ENCODE results near the gene SPATA2L. TPM values are rescaled to one million over a fixed set of nuclear protein-coding genes. Genes with fewer than 3 reads are reported as not detected.

Gene SPATA2L
- polyA plus RNA-seq, 1 donor (not counting 4 experiments of a cell fraction or from before 2014, with no cell fraction given): 1.7 TPM

GRCh38 chr16:89732918-89733242 is 31.4 kb upstream of the SPATA2L start:
- no peak overlapping the region for H3K9ac ChIP-seq (ENCODE audit: control insufficient read depth, extremely low read depth, insufficient read depth, low read length)
- H3K79me2 ChIP-seq (ENCODE audit: control insufficient read depth, insufficient read depth, low read length): peaks cover 2% of the 10 kb centered on the region
- dilution Hi-C loops (cut with MboI; ENCODE audit: extremely low pct_ligation_motif_present, low sequenced_read_pairs): no loop called here
- FAIRE-seq (no peak), DNase-seq (ENCODE audit: low read depth, low spot score) (no peak)
- no peak overlapping the region for H3K4me2 ChIP-seq (ENCODE audit: control insufficient read depth, extremely low read depth, insufficient read depth, low read depth, low read length)
- H3K4me3 ChIP-seq (ENCODE audit: control insufficient read depth in 2 of 3, extremely low read depth in 1 of 3, insufficient read depth in 2 of 3, low read depth in 1 of 3, low read length in 3 of 3): no peak overlapping the region
- H3K36me3 ChIP-seq (ENCODE audit: control insufficient read depth in 2 of 2, extremely low read depth in 1 of 2, insufficient read depth in 2 of 2, low read length in 2 of 2): peaks cover 45 to 55% of the 10 kb centered on the region in 2 experiments
- no peaks in the 10 kb centered on the region for H3K9me1 ChIP-seq (ENCODE audit: control insufficient read depth, extremely low read depth, insufficient read depth, low read length)
- no peaks in the 10 kb centered on the region for H3K27me3 ChIP-seq (ENCODE audit: control insufficient read depth, extremely low read depth, insufficient read depth, low read length)
- H3K9me3 ChIP-seq (ENCODE audit: control insufficient read depth, low read depth, low read length): no peaks in the 10 kb centered on the region
- TF ChIP-seq EZH2 (IDR thresholded peaks at IDR 0.05; ENCODE audit: low read length): no peak
- no peak for TF ChIP-seq CTCF (optimal IDR thresholded peaks at IDR 0.05 in 1 of 3, IDR thresholded peaks at IDR 0.05 in 1 of 3, conservative IDR thresholded peaks at IDR 0.05 in 1 of 3; ENCODE audit: extremely low read depth in 1 of 3, insufficient read depth in 2 of 3, low read length in 3 of 3)
- no peak overlapping the region for H2AFZ ChIP-seq (ENCODE audit: control insufficient read depth, low read length)
- H3K4me1 ChIP-seq (ENCODE audit: control insufficient read depth, extremely low read depth, insufficient read depth, low read length): no peaks in the 10 kb centered on the region
- no peaks in the 10 kb centered on the region for H4K20me1 ChIP-seq (ENCODE audit: control insufficient read depth, extremely low read depth, insufficient read depth, low read length)
- no peak overlapping the region for H3K27ac ChIP-seq (ENCODE audit: control insufficient read depth, insufficient read depth, low read length)

GRCh38 chr16:89732142-89732917 is 30.8 kb upstream of the SPATA2L start:
- peaks cover 45 to 52% of the 10 kb centered on the region in 2 experiments for H3K36me3 ChIP-seq (ENCODE audit: control insufficient read depth in 2 of 2, extremely low read depth in 1 of 2, insufficient read depth in 2 of 2, low read length in 2 of 2)
- no peaks in the 10 kb centered on the region for H3K4me1 ChIP-seq (ENCODE audit: control insufficient read depth, extremely low read depth, insufficient read depth, low read length)
- no peak overlapping the region for H3K9ac ChIP-seq (ENCODE audit: control insufficient read depth, extremely low read depth, insufficient read depth, low read length)
- DNase-seq (ENCODE audit: low read depth, low spot score): no peak
- no peak overlapping the region for H3K27ac ChIP-seq (ENCODE audit: control insufficient read depth, insufficient read depth, low read length)
- no peaks in the 10 kb centered on the region for H4K20me1 ChIP-seq (ENCODE audit: control insufficient read depth, extremely low read depth, insufficient read depth, low read length)
- peaks cover 2% of the 10 kb centered on the region for H3K79me2 ChIP-seq (ENCODE audit: control insufficient read depth, insufficient read depth, low read length)
- no peak overlapping the region for H2AFZ ChIP-seq (ENCODE audit: control insufficient read depth, low read length)
- dilution Hi-C loops (cut with MboI; ENCODE audit: extremely low pct_ligation_motif_present, low sequenced_read_pairs): no loop called here
- no peak for FAIRE-seq
- no peak overlapping the region for H3K4me2 ChIP-seq (ENCODE audit: control insufficient read depth, extremely low read depth, insufficient read depth, low read depth, low read length)
- H3K9me1 ChIP-seq (ENCODE audit: control insufficient read depth, extremely low read depth, insufficient read depth, low read length): no peaks in the 10 kb centered on the region
- H3K27me3 ChIP-seq (ENCODE audit: control insufficient read depth, extremely low read depth, insufficient read depth, low read length): no peaks in the 10 kb centered on the region
- H3K4me3 ChIP-seq (ENCODE audit: control insufficient read depth in 2 of 3, extremely low read depth in 1 of 3, insufficient read depth in 2 of 3, low read depth in 1 of 3, low read length in 3 of 3): no peak overlapping the region
- no peaks in the 10 kb centered on the region for H3K9me3 ChIP-seq (ENCODE audit: control insufficient read depth, low read depth, low read length)
- no peak for TF ChIP-seq EZH2 (IDR thresholded peaks at IDR 0.05; ENCODE audit: low read length)
- no peak for TF ChIP-seq CTCF (optimal IDR thresholded peaks at IDR 0.05 in 1 of 3, IDR thresholded peaks at IDR 0.05 in 1 of 3, conservative IDR thresholded peaks at IDR 0.05 in 1 of 3; ENCODE audit: extremely low read depth in 1 of 3, insufficient read depth in 2 of 3, low read length in 3 of 3)
